DMS79 (cell line): Measurements from ENCODE around the gene RAI14.

Experiments used
- DNase-seq: peaks from one replicate; lab custom pipeline; 2025; lab: John Stamatoyannopoulos, UW

Gene RAI14

GRCh38 chr5:34648039-34648839 lies 7.9 kb upstream of the RAI14 start:
- DNase-seq, result no peak

- no peak for DNase-seq
These were observed 7.3 kb upstream of the RAI14 start for GRCh38 chr5:34648840-34649158.

- no peak for DNase-seq
These were observed 4.3 kb upstream of the RAI14 start for GRCh38 chr5:34651791-34652190.

GRCh38 chr5:34652466-34652865 lies 3.7 kb upstream of the RAI14 start:
- no peak for DNase-seq

GRCh38 chr5:34652914-34653313 lies 3.2 kb upstream of the RAI14 start:
- DNase-seq, result no peak

GRCh38 chr5:34653708-34654107 lies 2.4 kb upstream of the RAI14 start:
- no peak for DNase-seq

- no peak for DNase-seq
These were observed 655 bp upstream of the RAI14 start for GRCh38 chr5:34655354-34655991.

- DNase-seq, result no peak
These were observed 659 bp downstream of the RAI14 start for GRCh38 chr5:34656700-34657273.

- no peak for DNase-seq
These were observed 1.3 kb downstream of the RAI14 start for GRCh38 chr5:34657274-34657921.

GRCh38 chr5:34657988-34658387 lies 1.9 kb downstream of the RAI14 start:
- DNase-seq, result no peak

- no peak for DNase-seq
These were observed 3.0 kb downstream of the RAI14 start for GRCh38 chr5:34659168-34659567.

GRCh38 chr5:34660444-34660843 lies 4.3 kb downstream of the RAI14 start:
- no peak for DNase-seq

- no peak for DNase-seq
These were observed 7.8 kb downstream of the RAI14 start for GRCh38 chr5:34663771-34664496.

GRCh38 chr5:34666392-34667080 lies 10.4 kb downstream of the RAI14 start:
- no peak for DNase-seq

- no peak for DNase-seq
These were observed 11.6 kb downstream of the RAI14 start for GRCh38 chr5:34667705-34668104.

- no peak for DNase-seq
These were observed 13.9 kb downstream of the RAI14 start for GRCh38 chr5:34669931-34670516.

GRCh38 chr5:34672196-34672595 lies 16.1 kb downstream of the RAI14 start:
- DNase-seq, result no peak

GRCh38 chr5:34673463-34674125 lies 17.5 kb downstream of the RAI14 start:
- no peak for DNase-seq

GRCh38 chr5:34674187-34674586 lies 18.1 kb downstream of the RAI14 start:
- no peak for DNase-seq

GRCh38 chr5:34675857-34676256 lies 19.7 kb downstream of the RAI14 start:
- DNase-seq, result no peak

GRCh38 chr5:34676416-34676815 lies 20.3 kb downstream of the RAI14 start:
- no peak for DNase-seq
